ENCODE measurements around the gene DDX6. TPM values are rescaled to one million over a fixed set of nuclear protein-coding genes. Genes with fewer than 3 reads are reported as not detected.
"Not testable (repeated sequence)": the region's sequence is repeated elsewhere in the genome, so short reads cannot be mapped to it uniquely, and the experiment has no call there.

DDX6 gene
- total and polyA plus RNA-seq, 2 of the 8 experiments (the other 6 are each of a cell fraction or from before 2014, with no cell fraction given) = 29.8 to 181 TPM

DNA sequence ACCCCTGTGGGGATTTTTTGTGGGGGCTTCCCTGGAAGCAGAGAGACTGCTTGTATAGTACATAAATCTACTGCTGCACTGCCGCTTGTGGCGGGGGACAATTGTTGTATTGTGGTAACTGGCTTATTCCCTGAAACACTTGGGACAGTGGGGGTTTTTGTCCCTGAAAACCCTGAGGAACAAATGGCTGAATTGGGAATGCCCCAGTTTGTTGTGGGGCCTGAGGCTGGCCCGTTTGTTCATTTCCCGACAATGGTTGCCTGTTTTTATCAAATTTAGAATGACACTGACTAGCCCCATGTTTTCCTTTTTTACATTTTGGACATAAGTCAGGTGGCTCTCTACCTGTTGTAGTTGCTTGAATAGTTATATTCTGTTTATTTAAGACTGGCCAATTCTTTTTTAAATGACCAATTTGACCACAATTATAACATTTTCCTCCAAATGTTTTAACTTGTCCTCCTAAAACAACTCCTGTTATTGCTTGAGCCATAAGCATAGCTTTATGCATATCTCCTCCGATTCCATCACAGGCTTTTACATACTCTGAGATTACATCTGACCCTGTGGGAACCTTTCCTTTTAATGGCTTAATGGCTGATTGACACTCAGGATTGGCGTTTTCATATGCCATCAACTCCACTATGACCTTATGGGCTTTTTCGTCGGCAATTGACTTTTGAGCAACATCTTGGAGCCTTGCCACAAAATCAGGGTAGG, 63.8 kb downstream of the DDX6 start:
- H3K27ac ChIP-seq (ENCODE audit: low read depth, low read length); H4K20me1 ChIP-seq (replicated peaks in 1 of 2; ENCODE audit: control insufficient read depth in 1 of 2, insufficient read depth in 2 of 2, low read length in 2 of 2); H3K56ac ChIP-seq (replicated peaks; ENCODE audit: insufficient read length, low read depth, low read length); H3K4me1 ChIP-seq (replicated peaks in 1 of 4; ENCODE audit: control insufficient read depth in 3 of 4, insufficient read depth in 4 of 4, low read length in 3 of 4); H2AK5ac ChIP-seq (ENCODE audit: low read depth, low read length); H2AFZ ChIP-seq (ENCODE audit: low read length); H4K5ac ChIP-seq (ENCODE audit: insufficient read length, low read depth, low read length); H2BK120ac ChIP-seq (replicated peaks; ENCODE audit: low read depth, low read length); H3K18ac ChIP-seq (ENCODE audit: extremely low read depth, low read length); H3K27me3 ChIP-seq (replicated peaks in 1 of 4; ENCODE audit: control insufficient read depth in 3 of 4, extremely low read depth in 1 of 4, insufficient read depth in 3 of 4, low read length in 3 of 4); H3K79me1 ChIP-seq (ENCODE audit: low read depth, low read length); H3K23ac ChIP-seq (ENCODE audit: insufficient read length); H3K4me2 ChIP-seq (ENCODE audit: insufficient read depth in 1 of 2, low read depth in 2 of 2, low read length in 2 of 2); FAIRE-seq; H2BK12ac ChIP-seq (ENCODE audit: low read depth, low read length); H3K14ac ChIP-seq (ENCODE audit: insufficient read length); H3K23me2 ChIP-seq (ENCODE audit: low read depth, low read length); H2BK20ac ChIP-seq (ENCODE audit: low read length); H3K9ac ChIP-seq (replicated peaks in 1 of 4; ENCODE audit: extremely low read depth in 1 of 4, low read depth in 3 of 4, low read length in 3 of 4); H2BK15ac ChIP-seq (ENCODE audit: low read length); H3K4me3 ChIP-seq (ENCODE audit: extremely low read depth in 1 of 4, insufficient read depth in 2 of 4, low read depth in 3 of 4, low read length in 4 of 4); POLR2A ChIA-PET (ENCODE audit: partially characterized antibody); H4K8ac ChIP-seq (ENCODE audit: extremely low read depth, insufficient read depth, low read length); H4K91ac ChIP-seq (replicated peaks; ENCODE audit: insufficient read length, low read length); H2BK5ac ChIP-seq (ENCODE audit: low read depth, low read length); H3K4ac ChIP-seq (replicated peaks; ENCODE audit: insufficient read length, low read depth, low read length); DNase-seq (ENCODE audit: low read depth in 1 of 2, low spot score in 2 of 2): not testable (repeated sequence)
- CTCF ChIA-PET (ENCODE audit: partially characterized antibody) = interaction anchor here (1.6 kb wide), 1 partner anchor 13 kb away, joined by 4 read pairs; no protein-coding TSS in a partner anchor
- H3K79me2 ChIP-seq (ENCODE audit: control insufficient read depth in 1 of 2, insufficient read depth in 2 of 2, low read length in 2 of 2) = peaks cover 0 to 64% of the 10 kb centered on the region in 2 experiments; a peak in 2 of 4 replicates
- WGBS, 2 experiments (ENCODE audit: extremely low coverage in 1 of 2, insufficient coverage in 1 of 2, insufficient read length in 1 of 2, insufficient replicate concordance in 2 of 2, low coverage in 1 of 2, low lambda C conversion rate in 2 of 2, missing lambda C conversion rate in 1 of 2) = 86% methylated on average over 8 of the region's 8 CpGs; no CpG with 5 or more reads in 1 of the 2 experiments
- H3K36me3 ChIP-seq (ENCODE audit: control insufficient read depth in 2 of 4, insufficient read depth in 4 of 4, low read length in 3 of 4) = peaks cover 0 to 24% (median 6%) of the 10 kb centered on the region in 4 experiments; a peak in 4 of 8 replicates
- H3K9me3 ChIP-seq (ENCODE audit: insufficient read depth in 2 of 2, low read depth in 1 of 2, low read length in 1 of 2) = peaks cover 15 to 17% of the 10 kb centered on the region in 2 experiments; a peak in 3 of 4 replicates
